Measurements from ENCODE around the gene C16orf95. TPM values are rescaled to one million over a fixed set of nuclear protein-coding genes. Genes with fewer than 3 reads are reported as not detected.
"Not testable (repeated sequence)": the region's sequence is repeated elsewhere in the genome, so short reads cannot be mapped to it uniquely, and the experiment has no call there.

The C16orf95 gene
- total RNA-seq, 1 donor from 2014 or later, result 4.8 TPM

GRCh38 chr16:87340198-87340597 is 23.0 kb upstream of the C16orf95 start:
- Mint-ChIP-seq H3K27me3 (ENCODE audit: insufficient read depth, low read depth) (peaks cover 9% of the 10 kb centered on the region), H3K4me3 (no peak overlapping the region), H3K4me1 (peaks cover 18% of the 10 kb centered on the region), H3K27ac (no peak overlapping the region), H3K36me3 (peaks cover 16% of the 10 kb centered on the region), H3K9me3 (no peaks in the 10 kb centered on the region)
- no peak overlapping the region for H3K27ac ChIP-seq
- H3K4me1 ChIP-seq, result peaks cover 20% of the 10 kb centered on the region
- no peaks in the 10 kb centered on the region for H3K27me3 ChIP-seq
- no peak for TF ChIP-seq EZH2 (IDR thresholded peaks at IDR 0.05)
- no peak for TF ChIP-seq EZH2phosphoT487 (IDR thresholded peaks at IDR 0.05)
- TF ChIP-seq, protein P1, sequence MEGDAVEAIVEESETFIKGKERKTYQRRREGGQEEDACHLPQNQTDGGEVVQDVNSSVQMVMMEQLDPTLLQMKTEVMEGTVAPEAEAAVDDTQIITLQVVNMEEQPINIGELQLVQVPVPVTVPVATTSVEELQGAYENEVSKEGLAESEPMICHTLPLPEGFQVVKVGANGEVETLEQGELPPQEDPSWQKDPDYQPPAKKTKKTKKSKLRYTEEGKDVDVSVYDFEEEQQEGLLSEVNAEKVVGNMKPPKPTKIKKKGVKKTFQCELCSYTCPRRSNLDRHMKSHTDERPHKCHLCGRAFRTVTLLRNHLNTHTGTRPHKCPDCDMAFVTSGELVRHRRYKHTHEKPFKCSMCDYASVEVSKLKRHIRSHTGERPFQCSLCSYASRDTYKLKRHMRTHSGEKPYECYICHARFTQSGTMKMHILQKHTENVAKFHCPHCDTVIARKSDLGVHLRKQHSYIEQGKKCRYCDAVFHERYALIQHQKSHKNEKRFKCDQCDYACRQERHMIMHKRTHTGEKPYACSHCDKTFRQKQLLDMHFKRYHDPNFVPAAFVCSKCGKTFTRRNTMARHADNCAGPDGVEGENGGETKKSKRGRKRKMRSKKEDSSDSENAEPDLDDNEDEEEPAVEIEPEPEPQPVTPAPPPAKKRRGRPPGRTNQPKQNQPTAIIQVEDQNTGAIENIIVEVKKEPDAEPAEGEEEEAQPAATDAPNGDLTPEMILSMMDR (IDR thresholded peaks at IDR 0.05), result no peak
- H4K20me1 ChIP-seq (ENCODE audit: low read depth), result peaks cover 4% of the 10 kb centered on the region
- no peak for DNase-seq (ENCODE audit: low spot score)
- H3K9me3 ChIP-seq (ENCODE audit: low read depth), result no peaks in the 10 kb centered on the region
- no peak overlapping the region for H3K9ac ChIP-seq
- H3K36me3 ChIP-seq, result no peaks in the 10 kb centered on the region
- no peaks in the 10 kb centered on the region for H3F3A ChIP-seq (ENCODE audit: low read depth)
- H3K4me3 ChIP-seq, result no peak overlapping the region
- no peak overlapping the region for H3K4me2 ChIP-seq
- no peak overlapping the region for H2AFZ ChIP-seq (replicated peaks)
- H3K79me2 ChIP-seq (ENCODE audit: low read depth), result no peaks in the 10 kb centered on the region

GRCh38 chr16:87339724-87340105 is 22.5 kb upstream of the C16orf95 start:
- H3K4me1 ChIP-seq, result peaks cover 16% of the 10 kb centered on the region
- H3F3A ChIP-seq (ENCODE audit: low read depth); H3K27me3 Mint-ChIP-seq (ENCODE audit: insufficient read depth, low read depth); H3K4me3 ChIP-seq; H3K9ac ChIP-seq; DNase-seq (ENCODE audit: low spot score); H3K4me3 Mint-ChIP-seq; H3K27ac Mint-ChIP-seq; H3K27me3 ChIP-seq; H3K9me3 ChIP-seq (ENCODE audit: low read depth); H2AFZ ChIP-seq (replicated peaks); H4K20me1 ChIP-seq (ENCODE audit: low read depth); H3K4me2 ChIP-seq; H3K9me3 Mint-ChIP-seq; H3K27ac ChIP-seq; H3K36me3 ChIP-seq; H3K79me2 ChIP-seq (ENCODE audit: low read depth): not testable (repeated sequence)
- peaks cover 16% of the 10 kb centered on the region for H3K36me3 Mint-ChIP-seq
- H3K4me1 Mint-ChIP-seq, result peaks cover 18% of the 10 kb centered on the region

DNA sequence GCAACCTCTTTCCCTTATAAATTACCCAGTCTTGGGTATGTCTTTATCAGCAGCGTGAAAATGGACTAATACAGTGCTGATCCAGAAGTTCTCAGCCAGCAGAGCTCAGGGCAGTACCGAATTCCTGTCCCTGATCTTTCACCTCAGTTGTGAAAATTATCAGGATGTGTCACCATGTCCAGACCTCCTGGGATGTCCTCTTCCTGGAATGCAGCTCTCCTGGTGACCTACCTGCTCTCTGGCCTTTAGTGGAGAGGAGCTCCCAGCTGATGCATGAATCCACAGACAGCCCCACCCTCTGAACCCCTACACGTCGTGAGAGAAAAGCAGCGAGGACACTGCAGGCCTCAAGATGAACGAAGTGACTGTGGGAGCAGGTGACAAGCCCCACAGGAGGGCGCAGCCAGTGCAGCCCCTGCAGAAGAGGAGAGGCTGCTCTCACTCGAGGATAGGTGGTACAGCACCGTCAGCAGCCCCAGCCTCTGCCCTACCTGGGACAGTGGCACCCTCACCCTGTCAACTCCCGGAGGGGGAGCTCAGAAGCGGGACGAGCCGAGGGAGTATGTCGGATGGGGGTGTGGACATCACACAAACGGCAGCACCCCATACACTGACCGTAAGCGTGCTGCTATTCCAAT is 22.0 kb upstream of the C16orf95 start:
- Histone ChIP-seq H3K36me3 (no peaks in the 10 kb centered on the region), H2AFZ (replicated peaks) (no peak overlapping the region), H3K79me2 (ENCODE audit: low read depth) (no peaks in the 10 kb centered on the region), H3K9me3 (ENCODE audit: low read depth) (no peaks in the 10 kb centered on the region), H3K4me2 (no peak overlapping the region), H3K4me1 (peaks cover 12% of the 10 kb centered on the region), H3K4me3 (no peak overlapping the region), H3K9ac (no peak overlapping the region), H3K27me3 (no peaks in the 10 kb centered on the region), H3K27ac (no peak overlapping the region), H3F3A (ENCODE audit: low read depth) (no peaks in the 10 kb centered on the region), H4K20me1 (ENCODE audit: low read depth) (no peaks in the 10 kb centered on the region)
- Mint-ChIP-seq H3K9me3 (no peaks in the 10 kb centered on the region), H3K4me3 (no peak overlapping the region), H3K36me3 (peaks cover 16% of the 10 kb centered on the region), H3K4me1 (peaks cover 13% of the 10 kb centered on the region), H3K27me3 (ENCODE audit: insufficient read depth, low read depth) (peaks cover 9% of the 10 kb centered on the region), H3K27ac (peak overlapping the region; percentile 29)
- no peak for DNase-seq (ENCODE audit: low spot score)
- TF ChIP-seq, protein P1 (IDR thresholded peaks at IDR 0.05), result no peak
- TF ChIP-seq EZH2phosphoT487 (IDR thresholded peaks at IDR 0.05) (no peak), EZH2 (IDR thresholded peaks at IDR 0.05) (no peak)

DNA sequence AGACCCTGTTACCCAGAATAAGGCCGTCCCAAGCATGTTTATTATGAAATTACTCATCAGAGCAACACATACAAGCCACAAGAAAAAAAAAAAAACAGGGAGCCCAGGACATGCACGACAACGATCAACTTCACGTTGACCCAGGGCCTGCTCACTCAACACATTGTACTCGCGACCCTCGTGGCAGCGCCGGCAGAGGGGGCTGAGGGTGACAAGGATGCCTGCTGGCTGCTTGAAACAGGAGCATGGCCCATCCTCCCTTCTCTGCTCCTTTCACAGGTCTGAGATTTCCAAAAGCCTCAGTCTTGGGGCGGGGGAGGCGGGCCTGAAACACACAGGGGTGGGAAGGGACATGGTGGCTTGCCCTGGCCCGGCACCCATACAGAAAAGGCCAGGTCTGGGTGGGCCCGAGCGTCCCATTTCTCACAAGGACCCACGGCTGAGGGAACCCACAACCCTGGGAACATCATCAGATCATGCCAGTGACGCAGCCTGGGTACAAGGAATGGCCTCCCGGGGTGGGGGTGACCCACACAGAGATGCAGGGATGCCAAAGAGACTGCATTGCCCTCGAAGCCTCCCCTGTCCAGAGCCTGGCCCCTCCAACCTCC is 21.1 kb upstream of the C16orf95 start:
- Histone ChIP-seq H3K9me3 (ENCODE audit: low read depth) (no peaks in the 10 kb centered on the region), H3K9ac (no peak overlapping the region), H3K36me3 (no peaks in the 10 kb centered on the region), H4K20me1 (ENCODE audit: low read depth) (no peaks in the 10 kb centered on the region), H2AFZ (replicated peaks) (no peak overlapping the region), H3K27ac (no peak overlapping the region), H3F3A (ENCODE audit: low read depth) (no peaks in the 10 kb centered on the region), H3K27me3 (no peaks in the 10 kb centered on the region), H3K4me3 (no peak overlapping the region), H3K4me2 (no peak overlapping the region), H3K4me1 (peaks cover 5% of the 10 kb centered on the region), H3K79me2 (ENCODE audit: low read depth) (no peaks in the 10 kb centered on the region)
- no peak overlapping the region for H3K27ac Mint-ChIP-seq
- no peak for DNase-seq (ENCODE audit: low spot score)
- peaks cover 4% of the 10 kb centered on the region for H3K27me3 Mint-ChIP-seq (ENCODE audit: insufficient read depth, low read depth)
- TF ChIP-seq EZH2 (IDR thresholded peaks at IDR 0.05) (no peak), EZH2phosphoT487 (IDR thresholded peaks at IDR 0.05) (no peak)
- TF ChIP-seq, protein P1 (IDR thresholded peaks at IDR 0.05), result no peak
- H3K9me3 Mint-ChIP-seq, result no peaks in the 10 kb centered on the region
- H3K4me1 Mint-ChIP-seq, result peaks cover 5% of the 10 kb centered on the region
- no peak overlapping the region for H3K4me3 Mint-ChIP-seq
- H3K36me3 Mint-ChIP-seq, result peaks cover 16% of the 10 kb centered on the region
